GM19099 (cell line): ENCODE results near the gene PCDHGB3.

Experiments used
- POLR2A ChIP-seq: IDR thresholded peaks from 3 replicates; pipeline ENCODE4 v1.6.1; 2011; ENCODE audit warnings: low read depth; ENCODE audit not compliant: insufficient read length; ENCODE audit errors: extremely low read depth

PCDHGB3 gene

DNA sequence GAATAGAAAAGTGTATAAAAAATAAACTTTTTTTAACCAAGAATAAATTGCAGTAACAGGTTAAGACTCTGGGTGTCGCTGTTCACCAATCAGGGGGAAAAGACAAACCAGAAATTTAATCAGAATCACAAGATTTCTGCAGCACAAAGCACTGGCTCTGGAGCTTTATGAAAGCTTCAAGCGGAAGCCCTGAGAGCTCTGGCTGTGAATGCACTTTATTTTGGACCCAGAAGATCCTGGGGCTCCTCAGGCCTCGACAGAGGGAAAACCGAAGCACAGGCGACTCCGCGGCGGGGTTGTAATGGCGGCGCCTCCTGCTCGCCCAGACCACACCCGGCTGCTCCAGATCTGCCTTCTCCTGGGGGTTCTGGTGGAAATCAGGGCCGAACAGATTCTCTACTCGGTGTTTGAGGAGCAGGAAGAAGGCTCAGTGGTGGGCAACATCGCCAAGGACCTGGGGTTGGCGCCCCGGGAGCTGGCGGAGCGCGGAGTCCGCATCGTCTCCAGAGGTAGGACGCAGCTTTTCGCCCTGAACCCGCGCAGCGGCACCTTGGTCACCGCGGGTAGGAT, 15.1 kb upstream of the PCDHGB3 start, which contains the start of gene PCDHGA4:
TSS of gene PCDHGA4 (plus strand) at position 122 of the 570 bp plus-strand sequence. CDS start at position 209, 87 bp downstream.
- TF ChIP-seq POLR2A = no peak

DNA sequence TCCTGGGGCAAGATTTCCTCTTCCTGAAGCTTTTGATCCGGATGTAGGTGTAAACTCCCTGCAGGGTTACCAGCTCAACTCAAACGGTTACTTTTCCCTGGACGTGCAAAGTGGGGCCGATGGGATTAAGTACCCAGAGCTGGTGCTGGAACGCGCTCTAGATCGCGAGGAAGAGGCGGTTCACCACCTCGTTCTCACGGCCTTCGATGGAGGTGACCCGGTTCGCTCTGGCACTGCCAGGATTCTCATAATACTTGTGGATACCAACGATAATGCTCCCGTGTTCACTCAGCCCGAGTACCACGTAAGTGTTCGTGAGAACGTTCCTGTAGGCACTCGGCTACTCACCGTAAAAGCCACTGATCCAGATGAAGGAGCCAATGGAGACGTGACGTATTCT, 14.4 kb upstream of the PCDHGB3 start:
- no peak for TF ChIP-seq POLR2A

DNA sequence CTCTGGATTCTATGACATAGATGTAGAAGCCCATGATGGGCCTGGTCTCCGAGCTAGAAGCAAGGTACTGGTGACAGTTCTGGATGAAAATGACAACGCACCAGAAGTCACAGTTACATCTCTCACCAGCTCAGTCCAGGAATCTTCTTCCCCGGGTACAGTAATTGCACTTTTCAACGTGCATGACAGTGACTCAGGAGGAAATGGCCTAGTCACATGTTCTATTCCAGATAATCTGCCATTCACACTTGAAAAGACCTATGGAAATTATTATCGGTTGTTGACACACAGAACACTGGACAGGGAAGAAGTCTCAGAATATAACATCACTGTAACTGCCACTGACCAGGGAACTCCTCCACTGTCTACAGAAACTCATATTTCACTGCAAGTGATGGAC, 13.9 kb upstream of the PCDHGB3 start:
- no peak for TF ChIP-seq POLR2A

DNA sequence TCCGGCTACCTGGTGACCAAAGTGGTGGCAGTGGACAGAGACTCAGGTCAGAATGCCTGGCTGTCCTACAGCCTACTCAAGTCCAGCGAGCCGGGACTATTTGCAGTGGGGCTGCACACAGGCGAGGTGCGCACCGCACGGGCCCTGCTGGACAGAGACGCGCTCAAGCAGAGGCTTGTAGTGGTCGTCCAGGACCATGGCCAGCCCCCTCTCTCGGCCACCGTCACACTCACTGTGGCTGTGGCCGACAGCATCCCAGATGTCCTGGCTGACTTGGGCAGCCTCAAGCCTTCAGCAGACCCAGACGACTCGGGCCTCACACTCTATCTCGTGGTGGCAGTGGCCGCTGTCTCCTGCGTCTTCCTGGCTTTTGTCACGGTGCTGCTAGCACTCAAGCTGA, 13.1 kb upstream of the PCDHGB3 start:
- no peak for TF ChIP-seq POLR2A

DNA sequence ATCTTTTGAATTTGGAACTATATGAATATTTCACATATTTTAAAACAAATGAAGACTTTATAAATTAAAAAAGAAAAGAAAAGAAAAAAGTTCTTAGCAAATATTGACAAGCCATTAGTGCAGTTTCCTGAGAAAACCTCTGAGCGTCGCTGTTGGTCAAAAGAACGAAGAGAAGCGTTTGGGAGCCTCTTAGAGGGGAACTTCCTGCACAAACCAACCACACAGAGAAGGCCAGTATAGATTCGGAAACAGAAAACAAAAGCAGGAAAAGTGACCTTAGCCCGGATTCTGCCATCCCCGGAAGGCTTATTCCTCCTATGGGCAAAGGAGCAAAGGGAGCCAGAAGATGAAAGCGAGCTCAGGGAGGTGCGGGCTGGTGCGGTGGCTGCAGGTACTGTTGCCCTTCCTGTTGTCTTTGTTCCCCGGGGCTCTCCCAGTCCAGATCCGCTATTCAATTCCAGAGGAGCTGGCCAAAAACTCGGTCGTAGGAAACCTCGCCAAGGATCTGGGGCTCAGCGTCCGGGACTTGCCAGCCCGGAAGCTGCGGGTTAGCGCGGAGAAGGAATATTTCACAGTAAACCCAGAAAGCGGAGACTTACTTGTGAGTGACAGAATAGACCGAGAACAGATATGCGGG, 10.1 kb upstream of the PCDHGB3 start, which contains the start of gene PCDHGB2:
TSS of gene PCDHGB2 (plus strand) at position 205 of the 637 bp plus-strand sequence. CDS start at position 347, 142 bp downstream.
- no peak for TF ChIP-seq POLR2A

DNA sequence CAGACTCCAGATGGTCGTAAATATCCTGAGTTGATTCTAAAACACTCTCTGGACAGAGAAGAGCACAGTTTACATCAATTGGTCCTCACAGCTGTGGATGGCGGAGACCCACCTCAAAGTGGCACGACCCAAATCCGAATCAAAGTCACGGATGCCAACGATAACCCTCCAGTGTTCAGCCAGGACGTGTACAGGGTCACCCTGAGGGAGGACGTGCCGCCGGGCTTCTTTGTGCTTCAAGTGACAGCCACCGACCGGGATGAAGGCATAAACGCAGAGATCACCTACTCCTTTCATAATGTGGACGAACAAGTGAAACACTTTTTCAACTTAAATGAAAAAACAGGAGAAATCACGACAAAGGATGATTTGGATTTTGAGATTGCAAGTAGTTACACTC, 9.4 kb upstream of the PCDHGB3 start:
- TF ChIP-seq POLR2A = no peak

DNA sequence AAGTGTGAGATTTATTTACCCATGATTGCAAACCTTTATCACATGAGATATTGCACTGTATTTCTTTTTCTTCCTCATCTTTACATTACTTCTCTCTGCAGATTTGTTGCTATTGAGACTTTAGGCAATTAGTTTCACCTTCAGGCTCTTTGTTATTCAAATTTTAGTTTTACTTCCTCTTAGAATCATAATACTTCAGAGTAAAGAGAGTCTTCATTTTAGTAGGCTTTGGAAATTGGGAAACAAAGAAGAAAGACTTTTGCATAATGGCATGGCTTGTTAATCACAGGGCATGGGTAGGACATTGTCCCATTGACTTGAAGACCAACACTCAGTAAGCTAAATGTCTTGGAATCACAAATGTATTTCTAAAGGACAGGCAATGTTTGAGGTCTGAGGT, 7.3 kb upstream of the PCDHGB3 start:
- no peak for TF ChIP-seq POLR2A

DNA sequence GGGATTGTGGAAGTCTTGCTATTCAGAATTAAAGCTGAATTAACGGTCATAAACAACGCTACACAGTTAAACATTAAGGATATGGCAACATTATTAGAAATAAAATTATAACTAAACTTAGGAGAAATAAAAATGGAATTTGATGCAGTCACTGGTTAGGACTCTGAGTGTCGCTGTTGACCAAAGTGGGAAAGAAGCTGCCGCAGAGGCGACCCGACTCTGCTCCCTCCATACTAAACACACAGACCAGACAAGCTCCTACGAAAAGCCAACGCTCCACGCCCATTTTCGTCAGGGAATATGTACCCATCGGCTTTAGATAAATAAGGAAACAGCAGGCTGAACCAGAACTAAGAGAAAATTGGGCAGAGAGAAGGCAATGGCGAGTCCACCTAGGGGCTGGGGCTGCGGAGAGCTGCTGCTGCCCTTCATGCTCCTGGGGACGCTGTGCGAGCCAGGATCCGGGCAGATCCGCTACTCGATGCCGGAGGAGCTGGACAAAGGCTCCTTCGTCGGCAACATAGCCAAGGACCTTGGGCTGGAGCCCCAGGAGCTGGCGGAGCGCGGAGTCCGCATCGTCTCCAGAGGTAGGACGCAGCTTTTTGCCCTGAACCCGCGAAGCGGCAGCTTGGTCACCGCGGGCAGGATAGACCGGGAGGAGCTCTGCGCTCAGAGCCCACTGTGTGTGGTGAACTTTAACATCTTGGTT, 5.9 kb upstream of the PCDHGB3 start, which contains the start of gene PCDHGA5:
TSS of gene PCDHGA5 (plus strand) at position 211 of the 709 bp plus-strand sequence. CDS start at position 380, 169 bp downstream.
- TF ChIP-seq POLR2A = no peak

DNA sequence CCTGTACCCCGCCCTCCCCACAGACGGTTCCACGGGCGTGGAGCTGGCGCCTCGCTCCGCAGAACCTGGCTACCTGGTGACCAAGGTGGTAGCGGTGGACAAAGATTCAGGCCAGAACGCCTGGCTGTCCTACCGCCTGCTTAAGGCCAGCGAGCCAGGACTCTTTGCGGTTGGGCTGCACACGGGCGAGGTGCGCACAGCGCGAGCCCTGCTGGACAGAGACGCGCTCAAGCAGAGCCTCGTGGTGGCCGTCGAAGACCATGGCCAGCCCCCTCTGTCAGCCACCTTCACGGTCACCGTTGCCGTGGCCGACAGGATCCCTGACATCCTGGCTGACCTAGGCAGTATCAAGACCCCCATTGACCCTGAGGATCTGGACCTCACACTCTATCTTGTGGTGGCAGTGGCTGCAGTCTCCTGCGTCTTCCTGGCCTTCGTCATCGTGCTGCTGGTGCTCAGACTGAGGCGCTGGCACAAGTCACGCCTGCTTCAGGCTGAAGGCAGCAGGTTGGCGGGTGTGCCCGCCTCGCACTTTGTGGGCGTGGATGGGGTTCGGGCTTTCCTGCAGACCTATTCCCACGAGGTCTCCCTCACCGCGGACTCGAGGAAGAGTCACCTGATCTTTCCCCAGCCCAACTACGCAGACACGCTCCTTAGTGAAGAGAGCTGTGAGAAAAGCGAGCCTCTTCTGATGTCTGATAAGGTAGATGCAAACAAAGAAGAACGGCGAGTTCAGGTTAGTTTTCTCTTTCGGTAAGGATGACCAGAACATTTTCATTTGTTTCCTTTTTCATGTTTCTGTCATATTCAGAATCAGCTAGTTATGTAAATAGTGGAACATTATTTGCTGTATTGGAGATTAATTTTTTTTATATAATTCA, 3.8 kb upstream of the PCDHGB3 start:
- TF ChIP-seq POLR2A = no peak

DNA sequence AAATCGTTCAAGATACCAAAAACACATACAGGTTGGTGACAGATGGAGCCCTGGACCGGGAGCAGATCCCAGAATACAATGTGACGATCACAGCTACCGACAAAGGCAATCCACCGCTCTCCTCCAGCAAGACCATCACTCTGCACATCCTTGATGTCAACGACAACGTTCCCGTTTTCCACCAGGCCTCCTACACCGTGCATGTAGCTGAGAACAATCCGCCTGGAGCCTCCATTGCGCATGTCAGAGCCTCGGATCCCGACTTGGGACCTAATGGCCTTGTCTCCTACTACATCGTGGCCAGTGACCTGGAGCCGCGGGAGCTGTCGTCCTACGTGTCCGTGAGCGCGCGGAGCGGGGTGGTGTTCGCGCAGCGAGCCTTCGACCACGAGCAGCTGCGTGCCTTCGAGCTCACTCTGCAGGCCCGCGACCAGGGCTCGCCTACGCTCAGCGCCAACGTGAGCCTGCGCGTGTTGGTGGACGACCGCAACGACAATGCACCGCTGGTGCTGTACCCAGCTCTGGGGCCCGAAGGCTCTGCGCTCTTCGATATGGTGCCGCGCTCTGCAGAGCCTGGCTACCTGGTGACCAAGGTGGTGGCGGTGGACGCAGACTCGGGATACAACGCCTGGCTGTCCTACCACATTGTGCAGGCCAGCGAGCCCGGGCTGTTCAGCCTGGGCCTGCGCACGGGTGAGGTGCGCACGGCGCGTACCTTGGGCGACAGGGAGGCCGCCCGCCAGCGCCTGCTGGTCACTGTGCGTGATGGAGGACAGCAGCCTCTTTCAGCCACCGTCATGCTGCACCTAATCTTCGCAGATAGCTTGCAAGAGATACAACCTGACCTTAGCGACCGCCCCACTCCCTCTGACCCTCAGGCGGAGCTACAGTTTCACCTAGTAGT, 1.8 kb downstream of the PCDHGB3 start:
- TF ChIP-seq POLR2A = no peak

DNA sequence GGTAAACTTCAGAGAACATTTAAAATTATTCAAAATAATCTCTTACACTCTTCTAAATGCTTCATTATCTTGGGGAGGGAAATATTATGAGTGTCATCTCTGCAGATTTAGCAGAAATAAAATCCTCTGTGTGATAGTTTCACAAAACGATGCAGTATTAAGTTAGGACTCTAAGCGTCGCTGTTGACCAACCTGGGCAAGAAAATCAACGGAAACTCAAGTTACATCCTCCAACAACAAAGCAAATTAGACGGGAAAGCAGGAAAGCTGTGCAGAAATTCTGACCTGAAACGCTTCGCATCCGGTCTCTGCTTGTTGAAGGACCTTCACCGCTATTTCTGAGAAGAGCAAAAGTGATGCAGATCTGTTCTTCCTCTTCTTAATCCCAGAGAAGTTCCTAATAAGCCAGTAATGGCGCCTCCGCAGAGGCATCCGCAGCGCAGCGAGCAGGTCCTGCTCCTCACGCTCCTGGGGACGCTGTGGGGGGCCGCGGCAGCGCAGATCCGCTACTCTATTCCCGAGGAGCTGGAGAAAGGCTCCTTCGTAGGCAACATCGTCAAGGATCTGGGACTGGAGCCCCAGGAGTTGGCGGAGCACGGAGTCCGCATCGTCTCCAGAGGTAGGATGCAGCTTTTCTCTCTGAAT, 3.8 kb downstream of the PCDHGB3 start, which contains the start of gene PCDHGA6:
TSS of gene PCDHGA6 (plus strand) at position 219 of the 645 bp plus-strand sequence. CDS start at position 412, 193 bp downstream.
- TF ChIP-seq POLR2A = no peak

DNA sequence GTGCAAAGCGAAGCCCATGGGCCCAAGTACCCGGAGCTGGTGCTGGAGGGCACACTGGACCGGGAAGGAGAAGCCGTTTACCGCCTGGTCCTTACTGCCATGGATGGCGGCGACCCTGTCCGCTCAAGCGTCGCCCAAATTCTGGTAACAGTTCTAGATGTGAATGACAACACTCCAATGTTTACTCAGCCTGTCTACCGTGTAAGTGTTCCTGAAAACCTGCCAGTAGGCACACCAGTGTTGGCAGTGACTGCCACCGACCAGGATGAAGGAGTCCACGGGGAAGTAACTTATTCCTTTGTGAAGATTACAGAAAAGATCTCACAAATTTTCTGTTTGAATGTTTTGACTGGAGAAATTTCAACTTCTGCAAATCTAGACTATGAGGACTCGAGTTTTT, 4.6 kb downstream of the PCDHGB3 start:
- TF ChIP-seq POLR2A = no peak

DNA sequence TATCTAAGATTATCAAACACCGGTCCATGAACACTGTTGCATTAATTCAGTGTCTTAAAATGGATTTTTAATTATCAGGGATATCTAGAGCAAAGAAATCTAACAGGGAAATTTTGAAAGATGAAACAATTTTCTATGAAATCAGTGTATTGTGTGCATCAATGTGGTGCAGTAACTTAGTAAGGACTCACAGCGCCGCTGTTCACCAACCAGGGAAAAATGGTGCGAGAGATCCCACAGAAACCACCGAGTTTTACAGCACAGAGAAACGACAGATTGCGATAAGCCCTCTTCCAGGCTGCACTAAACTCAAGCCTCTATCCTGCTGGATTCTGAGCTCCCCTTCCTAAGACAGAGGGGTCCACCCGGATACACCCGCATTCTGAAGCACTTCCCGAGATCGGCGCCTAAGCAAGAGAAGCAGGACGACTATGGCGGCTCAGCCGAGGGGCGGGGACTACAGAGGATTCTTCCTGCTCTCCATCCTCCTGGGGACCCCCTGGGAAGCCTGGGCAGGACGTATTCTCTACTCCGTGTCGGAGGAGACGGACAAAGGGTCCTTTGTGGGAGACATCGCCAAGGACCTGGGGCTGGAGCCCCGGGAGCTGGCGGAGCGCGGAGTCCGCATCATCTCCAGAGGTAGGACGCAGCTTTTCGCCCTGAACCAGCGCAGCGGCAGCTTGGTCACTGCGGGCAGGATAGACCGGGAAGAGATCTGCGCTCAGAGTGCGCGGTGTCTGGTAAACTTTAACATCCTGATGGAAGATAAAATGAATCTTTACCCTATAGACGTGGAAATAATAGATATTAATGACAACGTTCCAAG, 12.6 kb downstream of the PCDHGB3 start, which contains the start of gene PCDHGA7:
TSS of gene PCDHGA7 (plus strand) at position 274 of the 826 bp plus-strand sequence. CDS start at position 432, 158 bp downstream.
- TF ChIP-seq POLR2A = no peak

DNA sequence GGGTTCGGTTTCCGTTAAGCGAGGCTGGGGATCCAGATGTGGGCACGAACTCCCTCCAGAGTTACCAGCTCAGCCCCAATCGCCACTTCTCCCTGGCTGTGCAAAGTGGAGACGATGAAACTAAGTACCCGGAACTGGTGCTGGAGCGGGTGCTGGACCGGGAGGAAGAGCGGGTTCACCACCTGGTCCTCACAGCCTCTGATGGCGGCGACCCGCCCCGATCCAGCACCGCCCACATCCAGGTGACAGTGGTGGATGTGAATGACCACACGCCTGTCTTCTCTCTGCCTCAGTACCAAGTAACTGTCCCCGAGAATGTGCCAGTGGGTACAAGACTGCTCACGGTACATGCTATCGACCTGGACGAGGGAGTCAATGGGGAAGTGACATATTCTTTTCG, 13.3 kb downstream of the PCDHGB3 start:
- TF ChIP-seq POLR2A = no peak
